ENCODE results near the gene KANSL1L. TPM values are rescaled to one million over a fixed set of nuclear protein-coding genes. Genes with fewer than 3 reads are reported as not detected.

Gene KANSL1L
- total and polyA plus RNA-seq, 10 of the 15 experiments (the other 5 are each of a cell fraction or from before 2014, with no cell fraction given), result 1.2 to 9.5 (median 3.7) TPM

DNA sequence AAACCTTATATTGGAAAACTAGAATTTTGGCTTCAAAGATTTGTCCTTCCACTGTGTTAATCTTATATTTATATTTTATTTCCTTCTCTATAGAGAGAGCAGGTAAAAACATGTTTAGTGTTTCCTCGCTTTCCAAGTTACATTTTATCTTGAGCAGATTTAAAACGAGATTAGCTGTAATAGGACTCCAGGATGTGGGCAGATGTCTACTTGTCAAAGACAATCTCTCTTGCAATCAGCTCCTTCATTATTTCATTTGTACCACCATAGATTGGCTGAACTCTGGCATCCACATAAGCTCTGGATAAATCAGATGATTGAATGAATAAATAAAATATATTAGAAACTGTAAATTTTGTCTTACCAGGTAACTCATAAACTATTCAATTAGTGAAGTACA is 17.5 kb upstream of the KANSL1L start (continued):
- TF ChIP-seq, protein P1, sequence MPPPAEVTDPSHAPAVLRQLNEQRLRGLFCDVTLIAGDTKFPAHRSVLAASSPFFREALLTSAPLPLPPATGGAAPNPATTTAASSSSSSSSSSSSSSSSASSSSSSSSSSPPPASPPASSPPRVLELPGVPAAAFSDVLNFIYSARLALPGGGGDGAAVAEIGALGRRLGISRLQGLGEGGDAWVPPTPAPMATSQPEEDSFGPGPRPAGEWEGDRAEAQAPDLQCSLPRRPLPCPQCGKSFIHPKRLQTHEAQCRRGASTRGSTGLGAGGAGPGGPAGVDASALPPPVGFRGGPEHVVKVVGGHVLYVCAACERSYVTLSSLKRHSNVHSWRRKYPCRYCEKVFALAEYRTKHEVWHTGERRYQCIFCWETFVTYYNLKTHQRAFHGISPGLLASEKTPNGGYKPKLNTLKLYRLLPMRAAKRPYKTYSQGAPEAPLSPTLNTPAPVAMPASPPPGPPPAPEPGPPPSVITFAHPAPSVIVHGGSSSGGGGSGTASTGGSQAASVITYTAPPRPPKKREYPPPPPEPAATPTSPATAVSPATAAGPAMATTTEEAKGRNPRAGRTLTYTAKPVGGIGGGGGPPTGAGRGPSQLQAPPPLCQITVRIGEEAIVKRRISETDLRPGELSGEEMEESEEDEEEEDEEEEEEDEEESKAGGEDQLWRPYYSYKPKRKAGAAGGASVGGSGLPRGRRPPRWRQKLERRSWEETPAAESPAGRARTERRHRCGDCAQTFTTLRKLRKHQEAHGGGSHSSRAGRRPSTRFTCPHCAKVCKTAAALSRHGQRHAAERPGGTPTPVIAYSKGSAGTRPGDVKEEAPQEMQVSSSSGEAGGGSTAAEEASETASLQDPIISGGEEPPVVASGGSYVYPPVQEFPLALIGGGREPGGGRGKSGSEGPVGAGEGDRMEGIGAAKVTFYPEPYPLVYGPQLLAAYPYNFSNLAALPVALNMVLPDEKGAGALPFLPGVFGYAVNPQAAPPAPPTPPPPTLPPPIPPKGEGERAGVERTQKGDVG (CRISPR knock-in tag; IDR thresholded peaks at IDR 0.05), result no peak
- no peak for TF ChIP-seq YY1 (IDR thresholded peaks at IDR 0.05; ENCODE audit: low read depth, low read length)
- TF ChIP-seq TAF1 (IDR thresholded peaks at IDR 0.05; ENCODE audit: borderline replicate concordance, low read depth, low read length), result no peak
- TF ChIP-seq HDGF (IDR thresholded peaks at IDR 0.05), result no peak
- TF ChIP-seq, protein P2, sequence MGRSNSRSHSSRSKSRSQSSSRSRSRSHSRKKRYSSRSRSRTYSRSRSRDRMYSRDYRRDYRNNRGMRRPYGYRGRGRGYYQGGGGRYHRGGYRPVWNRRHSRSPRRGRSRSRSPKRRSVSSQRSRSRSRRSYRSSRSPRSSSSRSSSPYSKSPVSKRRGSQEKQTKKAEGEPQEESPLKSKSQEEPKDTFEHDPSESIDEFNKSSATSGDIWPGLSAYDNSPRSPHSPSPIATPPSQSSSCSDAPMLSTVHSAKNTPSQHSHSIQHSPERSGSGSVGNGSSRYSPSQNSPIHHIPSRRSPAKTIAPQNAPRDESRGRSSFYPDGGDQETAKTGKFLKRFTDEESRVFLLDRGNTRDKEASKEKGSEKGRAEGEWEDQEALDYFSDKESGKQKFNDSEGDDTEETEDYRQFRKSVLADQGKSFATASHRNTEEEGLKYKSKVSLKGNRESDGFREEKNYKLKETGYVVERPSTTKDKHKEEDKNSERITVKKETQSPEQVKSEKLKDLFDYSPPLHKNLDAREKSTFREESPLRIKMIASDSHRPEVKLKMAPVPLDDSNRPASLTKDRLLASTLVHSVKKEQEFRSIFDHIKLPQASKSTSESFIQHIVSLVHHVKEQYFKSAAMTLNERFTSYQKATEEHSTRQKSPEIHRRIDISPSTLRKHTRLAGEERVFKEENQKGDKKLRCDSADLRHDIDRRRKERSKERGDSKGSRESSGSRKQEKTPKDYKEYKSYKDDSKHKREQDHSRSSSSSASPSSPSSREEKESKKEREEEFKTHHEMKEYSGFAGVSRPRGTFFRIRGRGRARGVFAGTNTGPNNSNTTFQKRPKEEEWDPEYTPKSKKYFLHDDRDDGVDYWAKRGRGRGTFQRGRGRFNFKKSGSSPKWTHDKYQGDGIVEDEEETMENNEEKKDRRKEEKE (IDR thresholded peaks at IDR 0.05), result no peak
- TF ChIP-seq CREM (IDR thresholded peaks at IDR 0.05; ENCODE audit: low read depth), result no peak
- no peak for TF ChIP-seq MEF2A (IDR thresholded peaks at IDR 0.05; ENCODE audit: insufficient read depth, low read depth, low read length)
- no peak for TF ChIP-seq RAD51 (IDR thresholded peaks at IDR 0.05)
- no peak for TF ChIP-seq SIN3A (IDR thresholded peaks at IDR 0.05; ENCODE audit: low read depth, low read length)
- TF ChIP-seq CHD2 (IDR thresholded peaks at IDR 0.05; ENCODE audit: borderline replicate concordance, low read depth, low read length), result no peak
